Fibroblast of the conjunctiva (primary cell): ENCODE results near the gene SETD2.

ENCODE experiments used
- DNase-seq: peaks from one replicate; pipeline ENCODE4 v3.0.0-alpha.2; 2010; ENCODE audit warnings: low read depth

Gene SETD2

GRCh38 chr3:46998121-46998851 lies 165.6 kb downstream of the SETD2 start:
- DNase-seq: no peak

GRCh38 chr3:46997453-46998091 lies 166.3 kb downstream of the SETD2 start:
- no peak for DNase-seq

GRCh38 chr3:46996689-46997452 lies 167.0 kb downstream of the SETD2 start:
- DNase-seq: no peak

- DNase-seq: no peak
Observed at GRCh38 chr3:46995901-46996562, 167.9 kb downstream of the SETD2 start.

- DNase-seq: no peak
Observed at GRCh38 chr3:46994801-46995731, 168.8 kb downstream of the SETD2 start.

GRCh38 chr3:46993986-46994385 lies 169.9 kb downstream of the SETD2 start:
- no peak for DNase-seq

GRCh38 chr3:46993292-46993691 lies 170.6 kb downstream of the SETD2 start:
- no peak for DNase-seq

- DNase-seq: no peak
Observed at GRCh38 chr3:46992231-46992630, 171.7 kb downstream of the SETD2 start.

GRCh38 chr3:46991406-46992165 lies 172.3 kb downstream of the SETD2 start:
- no peak for DNase-seq

- DNase-seq: no peak
Observed at GRCh38 chr3:46990573-46991374, 173.1 kb downstream of the SETD2 start.

GRCh38 chr3:46989146-46989810 lies 174.6 kb downstream of the SETD2 start:
- no peak for DNase-seq

GRCh38 chr3:46988616-46989015 lies 175.3 kb downstream of the SETD2 start:
- DNase-seq: no peak

GRCh38 chr3:46987743-46988401 lies 176.0 kb downstream of the SETD2 start:
- DNase-seq: no peak

- no peak for DNase-seq
Observed at GRCh38 chr3:46987319-46987742, 176.6 kb downstream of the SETD2 start.

- DNase-seq: no peak
Observed at GRCh38 chr3:46986782-46987310, 177.1 kb downstream of the SETD2 start.

- DNase-seq: no peak
Observed at GRCh38 chr3:46986055-46986730, 177.7 kb downstream of the SETD2 start.

GRCh38 chr3:46985588-46985987 lies 178.3 kb downstream of the SETD2 start:
- no peak for DNase-seq
